Gastrocnemius medialis (tissue), 4 donors: ENCODE measurements around the gene BANF2.

Source experiments
- POLR2A ChIP-seq, 2 donors: fragments of 450-650 bp; IDR thresholded peaks; one replicate each; pipeline ENCODE4 v1.6.1; 2017; ENCODE audit warnings: antibody characterized with exemption in 2 of 2, mild to moderate bottlenecking in 2 of 2, moderate library complexity in 2 of 2
- TF ChIP-seq, protein P1 (sequence below), 5 experiments: fragments of 450-650 bp in 3 of 5; fragments of 200-600 bp in 2 of 5; sonication (generic) in 2 of 5; IDR thresholded peaks in 4 of 5; conservative IDR thresholded peaks in 1 of 5; 1 replicate in 4 of 5; 2 replicates in 1 of 5; pipeline ENCODE4 v1.5.1; 2016 to 2019; ENCODE audit warnings: antibody characterized with exemption in 5 of 5, mild to moderate bottlenecking in 3 of 5, moderate library complexity in 3 of 5

DNA sequence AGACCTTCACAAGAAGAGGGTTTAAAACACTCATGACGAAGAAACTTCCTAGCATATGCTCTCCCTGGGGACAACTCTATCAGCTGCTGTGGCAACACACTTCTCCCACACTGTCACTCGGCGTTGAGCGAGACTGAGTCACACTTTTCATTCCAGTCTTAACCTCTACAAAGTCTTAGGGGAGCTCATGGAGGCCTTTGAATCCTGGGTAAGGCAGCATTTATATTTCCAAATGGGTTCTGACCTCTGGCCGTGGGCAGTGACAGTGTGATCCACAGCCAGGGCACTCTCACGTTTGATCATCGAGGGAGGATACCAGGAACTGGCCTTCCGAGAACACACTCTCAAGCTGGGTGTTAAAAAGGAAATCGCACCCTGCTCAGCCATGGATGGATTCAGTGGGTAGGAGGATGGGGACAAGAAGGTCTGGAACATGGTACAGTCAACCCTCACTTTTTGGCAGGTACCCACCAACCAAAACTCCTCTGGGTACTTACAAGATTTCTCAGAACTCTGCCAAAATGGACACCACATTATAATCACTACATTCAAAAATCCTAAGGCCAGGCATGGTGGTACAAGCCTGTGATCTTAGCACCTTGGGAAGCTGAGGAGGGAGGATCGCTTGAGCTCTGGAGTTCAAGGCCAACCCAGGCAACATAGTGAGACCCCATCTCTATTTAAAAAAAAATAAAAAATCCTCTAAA is 37.3 kb upstream of the BANF2 start:
- TF ChIP-seq, protein P1, sequence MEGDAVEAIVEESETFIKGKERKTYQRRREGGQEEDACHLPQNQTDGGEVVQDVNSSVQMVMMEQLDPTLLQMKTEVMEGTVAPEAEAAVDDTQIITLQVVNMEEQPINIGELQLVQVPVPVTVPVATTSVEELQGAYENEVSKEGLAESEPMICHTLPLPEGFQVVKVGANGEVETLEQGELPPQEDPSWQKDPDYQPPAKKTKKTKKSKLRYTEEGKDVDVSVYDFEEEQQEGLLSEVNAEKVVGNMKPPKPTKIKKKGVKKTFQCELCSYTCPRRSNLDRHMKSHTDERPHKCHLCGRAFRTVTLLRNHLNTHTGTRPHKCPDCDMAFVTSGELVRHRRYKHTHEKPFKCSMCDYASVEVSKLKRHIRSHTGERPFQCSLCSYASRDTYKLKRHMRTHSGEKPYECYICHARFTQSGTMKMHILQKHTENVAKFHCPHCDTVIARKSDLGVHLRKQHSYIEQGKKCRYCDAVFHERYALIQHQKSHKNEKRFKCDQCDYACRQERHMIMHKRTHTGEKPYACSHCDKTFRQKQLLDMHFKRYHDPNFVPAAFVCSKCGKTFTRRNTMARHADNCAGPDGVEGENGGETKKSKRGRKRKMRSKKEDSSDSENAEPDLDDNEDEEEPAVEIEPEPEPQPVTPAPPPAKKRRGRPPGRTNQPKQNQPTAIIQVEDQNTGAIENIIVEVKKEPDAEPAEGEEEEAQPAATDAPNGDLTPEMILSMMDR (IDR thresholded peaks at IDR 0.05 in 4 of 5, conservative IDR thresholded peaks at IDR 0.05 in 1 of 5), result no peak
- TF ChIP-seq POLR2A (IDR thresholded peaks at IDR 0.05), result no peak
